Stimulated activated CD8-positive, alpha-beta memory T cell treated with anti-CD3 and anti-CD28 coated beads, Interleukin-4, amount 100 ng/mL, for 48 hours (primary cell): Measurements from ENCODE around the gene HMX1.

Source experiments
- DNase-seq: peaks from one replicate; pipeline ENCODE4 v3.0.0-alpha.2; 2020

Gene HMX1

DNA sequence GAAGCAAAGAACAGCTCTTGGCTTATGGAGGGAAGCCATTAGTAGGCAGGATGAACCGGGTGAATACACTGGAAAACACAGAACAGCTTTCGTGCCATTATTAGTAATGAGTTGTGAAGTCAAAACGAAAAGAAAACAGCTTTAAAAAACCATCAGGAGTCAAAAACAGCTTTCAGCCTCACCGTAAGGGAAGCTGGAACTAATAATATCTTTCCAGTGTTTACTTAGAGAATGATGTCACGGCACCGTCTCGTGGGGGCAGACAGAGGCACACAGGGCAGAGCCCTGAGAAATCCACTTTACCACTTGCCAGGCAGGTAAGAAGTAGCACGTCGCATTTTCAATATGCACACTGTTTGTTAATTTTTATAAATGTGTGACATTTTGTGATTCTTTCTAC lies 37.9 kb upstream of the HMX1 start:
- DNase-seq = no peak

DNA sequence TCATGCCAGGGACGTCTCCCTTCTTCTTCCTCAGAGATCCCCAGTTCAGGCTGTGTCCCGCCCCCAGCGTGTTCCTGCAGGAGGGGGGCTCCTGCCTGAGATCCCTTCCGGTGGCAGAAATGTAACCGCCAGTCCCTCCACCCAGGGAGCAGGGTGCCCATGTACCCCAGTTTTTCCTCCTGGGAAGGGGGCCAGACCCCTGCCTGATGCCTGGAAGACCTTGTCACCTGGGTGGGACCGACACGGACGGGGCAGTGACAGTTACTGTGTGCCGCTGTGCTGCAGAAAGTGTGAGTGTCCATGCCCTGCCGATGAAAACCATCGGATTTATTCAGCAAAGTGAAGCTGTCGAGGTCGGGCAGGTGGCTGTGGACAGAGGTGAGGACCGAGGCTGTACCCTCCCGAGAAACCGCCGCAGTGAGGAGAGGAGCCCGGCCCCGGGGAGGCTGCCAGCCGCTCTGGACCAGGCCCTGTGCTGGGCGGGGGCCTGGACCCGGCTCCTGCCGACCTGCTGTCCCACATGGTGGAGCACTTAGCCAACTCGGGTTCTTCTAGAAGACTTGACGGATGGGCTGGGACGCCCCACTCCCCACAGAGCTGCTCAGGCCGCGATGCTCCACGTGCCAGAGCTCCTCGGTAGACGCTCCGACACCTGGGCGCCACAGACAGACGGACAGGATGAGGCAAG lies 36.7 kb upstream of the HMX1 start:
- DNase-seq = no peak

- no peak for DNase-seq
Measured at GRCh38 chr4:8907596-8908205, 36.1 kb upstream of the HMX1 start.

DNA sequence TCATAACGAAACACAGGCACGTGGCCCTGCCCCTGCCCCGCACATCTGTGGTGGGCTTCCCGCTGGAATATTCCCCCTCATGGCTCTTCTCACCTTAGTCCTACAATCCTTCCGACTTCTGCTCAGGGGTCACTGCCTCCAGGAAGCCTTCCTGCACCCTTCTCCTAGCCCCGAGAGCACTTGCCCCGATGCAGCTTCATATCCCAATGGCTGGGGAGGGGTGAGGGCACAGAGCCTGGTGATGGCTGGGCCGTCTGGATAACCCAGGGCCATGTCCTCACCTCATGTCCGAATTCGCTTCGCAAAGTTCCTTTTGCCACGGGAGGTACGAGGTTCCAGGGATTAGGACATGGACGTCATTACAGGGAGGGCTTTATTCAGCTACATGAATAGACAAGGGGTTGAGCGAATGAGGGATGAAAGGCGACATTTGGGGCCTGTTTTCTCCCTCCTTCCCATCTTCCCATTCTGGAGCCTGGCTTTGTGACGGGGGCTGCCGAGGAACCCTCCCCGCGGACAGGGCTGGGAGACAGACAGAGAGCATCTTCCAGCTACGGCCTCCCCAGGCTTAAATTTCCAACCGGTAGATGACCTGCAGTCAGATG lies 35.5 kb upstream of the HMX1 start:
- no peak for DNase-seq

DNA sequence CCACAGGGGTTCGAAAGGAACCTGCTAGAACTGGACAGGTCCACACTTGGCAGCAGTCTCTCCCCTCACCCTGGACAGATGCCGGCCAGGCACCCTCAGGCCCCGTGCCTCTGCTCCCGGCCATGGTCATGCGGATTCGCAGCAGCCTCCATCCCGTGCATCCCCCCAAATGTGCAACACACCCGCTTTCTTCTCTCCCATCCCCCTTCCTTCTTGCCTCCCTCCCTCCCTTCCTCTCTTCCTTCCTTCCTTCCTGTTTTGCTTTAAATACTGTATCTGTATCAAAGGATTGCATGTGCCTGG lies 35.0 kb upstream of the HMX1 start:
- DNase-seq = no peak

- DNase-seq = no peak
Measured at GRCh38 chr4:8905773-8906667, 34.4 kb upstream of the HMX1 start.

DNA sequence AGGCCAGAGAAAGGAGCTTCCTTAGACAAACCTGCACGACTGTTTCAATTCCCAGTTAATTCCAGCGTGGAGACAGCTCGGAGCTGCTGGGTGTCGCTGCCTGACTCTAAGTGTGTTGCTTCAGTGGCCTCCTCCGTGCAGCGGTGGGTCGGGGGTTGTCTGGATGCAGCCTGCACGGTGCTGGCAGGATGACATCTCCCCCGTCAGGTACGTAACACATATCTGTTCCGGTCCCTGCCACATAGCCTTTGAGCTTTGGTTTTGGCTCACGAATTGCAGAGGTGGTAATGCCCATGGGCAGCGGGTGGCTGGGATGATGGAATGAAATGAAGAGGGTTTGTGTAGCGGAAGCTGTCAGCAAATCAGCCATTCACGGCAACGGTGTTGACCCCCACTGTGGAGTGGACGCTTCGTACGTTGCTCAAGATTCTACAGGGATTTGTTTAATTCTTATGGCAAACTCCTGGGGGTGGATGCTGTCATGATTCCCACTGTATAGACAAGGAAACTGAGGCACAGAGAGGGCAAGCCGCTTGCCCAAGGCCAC lies 33.7 kb upstream of the HMX1 start:
- no peak for DNase-seq

- DNase-seq = no peak
Measured at GRCh38 chr4:8904666-8905065, 33.0 kb upstream of the HMX1 start.

GRCh38 chr4:8904041-8904501 lies 32.4 kb upstream of the HMX1 start:
- no peak for DNase-seq

- no peak for DNase-seq
Measured at GRCh38 chr4:8901335-8901734, 29.7 kb upstream of the HMX1 start.

- no peak for DNase-seq
Measured at GRCh38 chr4:8900588-8900987, 28.9 kb upstream of the HMX1 start.

- DNase-seq = no peak
Measured at GRCh38 chr4:8898419-8898818, 26.8 kb upstream of the HMX1 start.

- no peak for DNase-seq
Measured at GRCh38 chr4:8897251-8898167, 25.9 kb upstream of the HMX1 start.

DNA sequence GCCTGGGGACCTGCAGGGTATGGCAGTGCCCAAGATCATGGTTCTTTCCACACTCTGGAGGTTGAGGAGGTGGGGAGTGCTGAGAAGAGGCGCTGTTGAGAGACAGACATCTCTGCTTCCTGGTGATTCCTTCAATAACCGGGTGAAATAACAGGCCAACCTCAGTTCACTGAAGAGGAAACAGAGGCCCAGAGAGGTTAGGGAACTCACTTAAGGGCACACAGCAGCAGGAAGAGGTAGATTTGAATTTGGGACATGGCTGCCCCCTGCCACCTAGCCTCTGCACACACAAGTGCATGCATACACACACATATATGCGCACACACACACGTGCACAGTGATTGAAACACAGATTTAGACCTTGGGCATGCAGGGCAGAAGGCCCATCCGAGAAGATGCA lies 24.9 kb upstream of the HMX1 start:
- DNase-seq = no peak

DNA sequence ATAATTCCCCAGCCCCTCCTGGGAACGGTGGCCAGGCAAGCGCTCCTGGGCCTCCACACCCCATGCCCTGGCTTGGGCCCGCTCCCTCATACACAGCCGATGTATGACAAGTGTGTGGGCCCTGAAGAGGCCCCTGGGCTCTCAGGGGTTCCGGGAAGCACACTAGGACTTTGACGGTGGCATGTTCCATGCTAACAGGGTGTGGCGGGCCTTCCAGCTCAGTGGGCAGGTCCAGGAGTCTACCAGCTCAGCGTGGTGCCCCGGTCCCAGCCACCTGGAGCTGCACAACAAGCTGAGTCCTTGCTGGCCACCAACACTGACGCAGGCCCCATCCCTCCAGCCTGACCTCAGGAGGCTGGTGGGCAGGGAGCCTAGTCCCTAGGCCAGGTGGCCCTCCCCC lies 24.4 kb upstream of the HMX1 start:
- DNase-seq = no peak

GRCh38 chr4:8895295-8895694 lies 23.7 kb upstream of the HMX1 start:
- no peak for DNase-seq

- DNase-seq = no peak
Measured at GRCh38 chr4:8894424-8894816, 22.8 kb upstream of the HMX1 start.

- DNase-seq = no peak
Measured at GRCh38 chr4:8893624-8894423, 22.2 kb upstream of the HMX1 start.

GRCh38 chr4:8893227-8893623 lies 21.6 kb upstream of the HMX1 start:
- no peak for DNase-seq

GRCh38 chr4:8892556-8893226 lies 21.1 kb upstream of the HMX1 start:
- no peak for DNase-seq
